CD4-positive, alpha-beta T cell (primary cell): ENCODE data around the gene H6PD. TPM values are rescaled to one million over a fixed set of nuclear protein-coding genes. Genes with fewer than 3 reads are reported as not detected.

Experiments used
- ATAC-seq: fragments of 200-7000 bp; cut with Tn5 transposase; one replicate; pipeline ENCODE4 v1.10.0; 2022; ENCODE audit warnings: mild to moderate bottlenecking; ENCODE audit not compliant: poor library complexity
- CTCF ChIA-PET: fragments of 350-600 bp; sonication (Branson Sonifier 250); formaldehyde crosslinking; loops from one replicate; lab custom pipeline; 2021; ENCODE audit warnings: antibody characterized with exemption, inconsistent platforms; lab: Charles Lee
- POLR2A ChIA-PET: fragments of 350-600 bp; sonication (Branson Sonifier 250); formaldehyde crosslinking; loops from one replicate; lab custom pipeline; 2021; ENCODE audit warnings: antibody characterized with exemption, inconsistent platforms; lab: Charles Lee
- DNase-seq, 14 experiments: peaks; one replicate each; pipeline ENCODE4 v3.0.0-alpha.2; 2013 to 2020; ENCODE audit warnings: mixed read lengths in 2 of 14
- H3K27ac ChIP-seq, 2 donors: one replicate each; pipeline versions ENCODE4 v1.5.1 to v1.7.0; 2013; ENCODE audit warnings: low read length in 2 of 2, low read depth in 1 of 2, mild to moderate bottlenecking in 1 of 2
- H3K27me3 ChIP-seq, 2 experiments: 1 replicate in 1 of 2; 2 replicates in 1 of 2; pipeline versions ENCODE4 v1.6.1 to v1.7.0; 2013; ENCODE audit warnings: low read length in 2 of 2, control low read depth in 1 of 2, mild to moderate bottlenecking in 1 of 2, moderate library complexity in 1 of 2; ENCODE audit not compliant: insufficient read depth in 2 of 2, control insufficient read depth in 1 of 2
- H3K36me3 ChIP-seq: one replicate; pipeline ENCODE4 v1.6.1; 2013; ENCODE audit warnings: low read length, control low read depth; ENCODE audit not compliant: insufficient read depth
- H3K4me1 ChIP-seq: one replicate; pipeline ENCODE4 v1.6.1; 2013; ENCODE audit warnings: low read length, control low read depth; ENCODE audit not compliant: insufficient read depth
- H3K4me3 ChIP-seq: one replicate; pipeline ENCODE4 v1.5.1; 2013; ENCODE audit warnings: mild to moderate bottlenecking, low read length, moderate library complexity
- H3K9me3 ChIP-seq, 2 experiments: 1 replicate in 1 of 2; 2 replicates in 1 of 2; pipeline versions ENCODE4 v1.6.1 to v1.7.0; 2013; ENCODE audit warnings: low read length in 2 of 2, mild to moderate bottlenecking in 2 of 2, control low read depth in 1 of 2, moderate library complexity in 1 of 2; ENCODE audit not compliant: control insufficient read depth in 1 of 2, insufficient read depth in 1 of 2
- H3K27ac Mint-ChIP-seq: one replicate; pipeline ENCODE4 v1.8.0; 2020; ENCODE audit warnings: mixed read lengths
- H3K27me3 Mint-ChIP-seq: one replicate; pipeline ENCODE4 v1.8.0; 2021; ENCODE audit warnings: mixed read lengths
- H3K36me3 Mint-ChIP-seq: one replicate; pipeline ENCODE4 v1.8.0; 2021; ENCODE audit warnings: low read depth, mixed read lengths
- H3K4me1 Mint-ChIP-seq: one replicate; pipeline ENCODE4 v1.8.0; 2021; ENCODE audit warnings: low read depth, mixed read lengths
- H3K4me3 Mint-ChIP-seq: one replicate; pipeline ENCODE4 v1.8.0; 2020; ENCODE audit warnings: mild to moderate bottlenecking, mixed read lengths
- H3K9me3 Mint-ChIP-seq: one replicate; pipeline ENCODE4 v1.8.0; 2020; ENCODE audit warnings: mixed read lengths
- CTCF ChIP-seq: fragments of 200-600 bp; IDR thresholded peaks from one replicate; pipeline ENCODE4 v1.8.0; 2022; ENCODE audit warnings: antibody characterized with exemption, mild to moderate bottlenecking
- intact Hi-C, 2 experiments: fragments of 100-400 bp; cut with DNase I in 1 of 2; cut with micrococcal nuclease in 1 of 2; formaldehyde crosslinking; loops; one replicate each; pipeline versions ENCODE4 v1.15.1 to v1.9.0; 2023 to 2025; cut with DNase I, micrococcal nuclease
- total RNA-seq, 174 experiments: library from RNA in 2 of 174; stranded (reverse) in 2 of 174; gene quantifications; one replicate each; pipeline ENCODE4 v1.2.3 and lab custom pipeline; 2021 to 2026

The H6PD gene
- total RNA-seq, 2 experiments from 2014 or later: 13.6 to 13.9 TPM

- Histone ChIP-seq H3K27ac (no peak overlapping the region), H3K9me3 (no peaks in the 10 kb centered on the region), H3K4me3 (no peak overlapping the region), H3K36me3 (no peaks in the 10 kb centered on the region), H3K27me3 (no peaks in the 10 kb centered on the region), H3K4me1 (peaks cover 26% of the 10 kb centered on the region)
- intact Hi-C loops: no loop called here
- CTCF ChIA-PET: no interaction called here
- Mint-ChIP-seq H3K4me3 (peak overlapping the region; percentile 13), H3K27ac (no peak overlapping the region), H3K36me3 (no peaks in the 10 kb centered on the region), H3K27me3 (no peaks in the 10 kb centered on the region), H3K4me1 (peaks cover 26% of the 10 kb centered on the region), H3K9me3 (no peaks in the 10 kb centered on the region)
- ATAC-seq: peak; percentile 35
- peak in 2 of 14 experiments; percentile 15 to 22 for DNase-seq
- POLR2A ChIA-PET: no interaction called here
- no peak for TF ChIP-seq CTCF
Observed at GRCh38 chr1:9315411-9316079, 81.0 kb downstream of the H6PD start.

GRCh38 chr1:9316080-9316444 lies 81.5 kb downstream of the H6PD start:
- Histone ChIP-seq H3K9me3 (no peaks in the 10 kb centered on the region), H3K27me3 (no peaks in the 10 kb centered on the region), H3K27ac (no peak overlapping the region), H3K36me3 (no peaks in the 10 kb centered on the region), H3K4me1 (peaks cover 26% of the 10 kb centered on the region), H3K4me3 (no peak overlapping the region)
- ChIA-PET CTCF (no interaction called here), POLR2A (no interaction called here)
- intact Hi-C loops: no loop called here
- Mint-ChIP-seq H3K27ac (no peak overlapping the region), H3K36me3 (no peaks in the 10 kb centered on the region), H3K9me3 (no peaks in the 10 kb centered on the region), H3K27me3 (no peaks in the 10 kb centered on the region), H3K4me3 (no peak overlapping the region), H3K4me1 (peaks cover 26% of the 10 kb centered on the region)
- ATAC-seq (no peak), DNase-seq (no peak)
- no peak for TF ChIP-seq CTCF

- no peak for TF ChIP-seq CTCF
- intact Hi-C loops: no loop called here
- H3K4me1 Mint-ChIP-seq: peaks cover 26% of the 10 kb centered on the region
- Histone ChIP-seq H3K36me3 (no peaks in the 10 kb centered on the region), H3K27ac (no peak overlapping the region), H3K27me3 (no peaks in the 10 kb centered on the region), H3K4me3 (no peak overlapping the region), H3K4me1 (peaks cover 26% of the 10 kb centered on the region), H3K9me3 (no peaks in the 10 kb centered on the region)
- no peaks in the 10 kb centered on the region for H3K27me3 Mint-ChIP-seq
- ChIA-PET POLR2A (no interaction called here), CTCF (no interaction called here)
- DNase-seq: no peak
- no peaks in the 10 kb centered on the region for H3K36me3 Mint-ChIP-seq
- no peak for ATAC-seq
- H3K9me3 Mint-ChIP-seq: no peaks in the 10 kb centered on the region
- no peak overlapping the region for H3K4me3 Mint-ChIP-seq
- H3K27ac Mint-ChIP-seq: no peak overlapping the region
Observed at GRCh38 chr1:9316512-9316911, 81.9 kb downstream of the H6PD start.
